DND-41 (cell line): Measurements from ENCODE around the gene RBM47.

Experiments used
- ATAC-seq: fragments of 200-7000 bp; cut with Tn5 transposase; 3 replicates; pipeline ENCODE4 v1.9.1; 2021; ENCODE audit warnings: low read depth; ENCODE audit not compliant: insufficient read depth
- DNase-seq: peaks from one replicate; pipeline ENCODE4 v3.0.0-alpha.2; 2020
- H2AFZ ChIP-seq: 2 replicates; pipeline ENCODE4 v1.6.0; 2012; ENCODE audit warnings: low read depth, low read length
- H3K27ac ChIP-seq: 2 replicates; pipeline ENCODE4 v1.5.1; 2012; ENCODE audit warnings: low read length, inconsistent platforms
- H3K27me3 ChIP-seq: fragments of 200-600 bp; sonication (generic); 2 replicates; pipeline ENCODE4 v1.6.0; 2012; ENCODE audit warnings: low read length, mild to moderate bottlenecking, inconsistent platforms; ENCODE audit not compliant: insufficient read depth, poor library complexity
- H3K36me3 ChIP-seq: 2 replicates; pipeline ENCODE4 v1.5.1; 2012; ENCODE audit warnings: low read length, inconsistent platforms; ENCODE audit not compliant: insufficient read depth
- H3K4me1 ChIP-seq: 2 replicates; pipeline ENCODE4 v1.5.1; 2012; ENCODE audit warnings: mild to moderate bottlenecking, low read length; ENCODE audit not compliant: insufficient read depth
- H3K4me2 ChIP-seq: 2 replicates; pipeline ENCODE4 v1.6.0; 2012; ENCODE audit warnings: mild to moderate bottlenecking, moderate library complexity, low read length, inconsistent platforms; ENCODE audit not compliant: insufficient read depth
- H3K4me3 ChIP-seq, 2 experiments: fragments of 200-600 bp in 1 of 2; shearing (Covaris generic) in 1 of 2; 2 replicates each; pipeline ENCODE4 v1.5.1; 2012 to 2016; ENCODE audit warnings: inconsistent platforms in 2 of 2, low read length in 2 of 2, mild to moderate bottlenecking in 2 of 2, low read depth in 1 of 2, moderate library complexity in 1 of 2
- H3K79me2 ChIP-seq: 2 replicates; pipeline ENCODE4 v1.6.0; 2012; ENCODE audit warnings: low read length, inconsistent platforms; ENCODE audit not compliant: insufficient read depth
- H3K9ac ChIP-seq: 2 replicates; pipeline ENCODE4 v1.6.0; 2012; ENCODE audit warnings: low read depth, mild to moderate bottlenecking, inconsistent platforms, low read length, moderate library complexity
- H3K9me3 ChIP-seq: 2 replicates; pipeline ENCODE4 v1.5.1; 2012; ENCODE audit warnings: low read length, moderate library complexity, mild to moderate bottlenecking, inconsistent platforms; ENCODE audit not compliant: insufficient read depth, severe bottlenecking
- H4K20me1 ChIP-seq: 2 replicates; pipeline ENCODE4 v1.6.0; 2012; ENCODE audit warnings: low read length; ENCODE audit not compliant: insufficient read depth
- EZH2 ChIP-seq: IDR thresholded peaks from 3 replicates; pipeline ENCODE4 v1.6.1; 2012; ENCODE audit warnings: borderline replicate concordance, low read depth, mild to moderate bottlenecking, moderate library complexity, low read length, inconsistent platforms; ENCODE audit not compliant: severe bottlenecking
- TF ChIP-seq, protein P1 (sequence below): IDR thresholded peaks from 2 replicates; pipeline ENCODE4 v1.5.1; 2012; ENCODE audit warnings: borderline replicate concordance, low read length, moderate library complexity, mild to moderate bottlenecking; ENCODE audit not compliant: poor library complexity, severe bottlenecking; ENCODE audit errors: extremely low read depth

Gene RBM47

DNA sequence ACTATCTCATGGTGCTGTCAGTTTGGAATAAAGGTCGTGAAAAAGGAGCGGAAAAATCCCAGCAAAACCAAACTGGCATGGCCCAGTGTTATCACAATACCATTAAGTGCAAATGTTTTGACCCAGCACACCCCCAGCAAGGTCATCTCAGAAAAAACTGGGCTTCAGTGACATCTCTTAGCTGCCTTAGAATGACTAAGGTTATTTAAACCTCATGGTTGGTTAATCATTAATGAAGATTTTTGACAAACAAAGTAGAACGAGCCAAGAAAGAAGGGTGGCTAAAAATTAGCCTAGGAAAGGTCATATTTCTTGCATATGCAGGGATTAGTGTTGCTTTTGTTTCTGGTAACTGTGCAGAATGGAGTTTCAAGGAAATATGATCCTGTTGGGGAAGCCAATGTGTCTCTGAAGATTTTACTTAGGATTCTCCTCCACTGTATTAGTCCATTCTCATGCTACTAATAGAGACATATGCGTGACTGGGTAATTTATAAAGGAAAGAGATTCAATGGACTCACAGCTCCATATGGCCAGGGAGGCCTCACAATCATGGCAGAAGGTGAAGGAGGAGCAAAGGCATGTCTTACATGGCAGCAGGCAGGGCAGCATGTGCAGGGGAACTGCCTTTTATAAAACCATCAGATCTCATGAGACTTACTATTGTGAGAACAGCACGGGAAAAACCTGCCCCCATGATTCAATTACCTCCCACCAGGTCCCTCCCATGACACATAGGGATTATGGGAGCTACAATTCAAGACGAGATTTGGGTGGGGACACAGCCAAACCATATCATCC lies 211.0 kb downstream of the RBM47 start:
- ATAC-seq (no peak), DNase-seq (no peak)
- H3K9me3 ChIP-seq, result no peaks in the 10 kb centered on the region
- H3K9ac ChIP-seq, result no peak overlapping the region
- H3K4me2 ChIP-seq, result no peak overlapping the region
- no peaks in the 10 kb centered on the region for H4K20me1 ChIP-seq
- no peak overlapping the region for H3K4me3 ChIP-seq
- H3K27ac ChIP-seq, result no peak overlapping the region
- no peak overlapping the region for H2AFZ ChIP-seq
- no peaks in the 10 kb centered on the region for H3K79me2 ChIP-seq
- no peaks in the 10 kb centered on the region for H3K27me3 ChIP-seq
- H3K4me1 ChIP-seq, result no peaks in the 10 kb centered on the region
- H3K36me3 ChIP-seq, result no peaks in the 10 kb centered on the region
- no peak for TF ChIP-seq EZH2
- TF ChIP-seq, protein P1, sequence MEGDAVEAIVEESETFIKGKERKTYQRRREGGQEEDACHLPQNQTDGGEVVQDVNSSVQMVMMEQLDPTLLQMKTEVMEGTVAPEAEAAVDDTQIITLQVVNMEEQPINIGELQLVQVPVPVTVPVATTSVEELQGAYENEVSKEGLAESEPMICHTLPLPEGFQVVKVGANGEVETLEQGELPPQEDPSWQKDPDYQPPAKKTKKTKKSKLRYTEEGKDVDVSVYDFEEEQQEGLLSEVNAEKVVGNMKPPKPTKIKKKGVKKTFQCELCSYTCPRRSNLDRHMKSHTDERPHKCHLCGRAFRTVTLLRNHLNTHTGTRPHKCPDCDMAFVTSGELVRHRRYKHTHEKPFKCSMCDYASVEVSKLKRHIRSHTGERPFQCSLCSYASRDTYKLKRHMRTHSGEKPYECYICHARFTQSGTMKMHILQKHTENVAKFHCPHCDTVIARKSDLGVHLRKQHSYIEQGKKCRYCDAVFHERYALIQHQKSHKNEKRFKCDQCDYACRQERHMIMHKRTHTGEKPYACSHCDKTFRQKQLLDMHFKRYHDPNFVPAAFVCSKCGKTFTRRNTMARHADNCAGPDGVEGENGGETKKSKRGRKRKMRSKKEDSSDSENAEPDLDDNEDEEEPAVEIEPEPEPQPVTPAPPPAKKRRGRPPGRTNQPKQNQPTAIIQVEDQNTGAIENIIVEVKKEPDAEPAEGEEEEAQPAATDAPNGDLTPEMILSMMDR, result no peak

DNA sequence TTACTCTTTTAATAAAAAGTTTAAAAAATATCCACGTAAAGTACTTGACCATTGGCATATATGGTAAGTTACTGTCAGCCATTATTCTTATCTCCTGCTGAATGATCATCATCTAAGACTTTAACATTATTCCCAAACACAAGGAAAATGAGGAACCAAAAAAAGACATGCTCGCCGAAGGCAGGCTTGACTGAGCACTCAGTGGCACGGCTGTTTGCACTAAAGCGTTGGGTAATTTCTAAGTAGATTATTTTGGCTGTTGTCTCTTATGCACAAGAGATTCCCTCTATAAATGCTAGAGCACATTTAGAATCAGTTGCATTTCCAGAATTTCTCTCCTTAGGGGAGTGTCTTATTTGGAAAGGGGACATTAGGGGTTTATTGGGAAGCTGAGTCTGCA lies 211.7 kb downstream of the RBM47 start:
- Histone ChIP-seq H3K9ac (no peak overlapping the region), H3K36me3 (no peaks in the 10 kb centered on the region), H3K4me3 (no peak overlapping the region), H2AFZ (no peak overlapping the region), H4K20me1 (no peaks in the 10 kb centered on the region), H3K79me2 (no peaks in the 10 kb centered on the region), H3K4me2 (no peak overlapping the region), H3K9me3 (no peaks in the 10 kb centered on the region), H3K27ac (no peak overlapping the region), H3K4me1 (no peaks in the 10 kb centered on the region), H3K27me3 (no peaks in the 10 kb centered on the region)
- TF ChIP-seq EZH2, result no peak
- ATAC-seq, result no peak
- DNase-seq, result no peak

DNA sequence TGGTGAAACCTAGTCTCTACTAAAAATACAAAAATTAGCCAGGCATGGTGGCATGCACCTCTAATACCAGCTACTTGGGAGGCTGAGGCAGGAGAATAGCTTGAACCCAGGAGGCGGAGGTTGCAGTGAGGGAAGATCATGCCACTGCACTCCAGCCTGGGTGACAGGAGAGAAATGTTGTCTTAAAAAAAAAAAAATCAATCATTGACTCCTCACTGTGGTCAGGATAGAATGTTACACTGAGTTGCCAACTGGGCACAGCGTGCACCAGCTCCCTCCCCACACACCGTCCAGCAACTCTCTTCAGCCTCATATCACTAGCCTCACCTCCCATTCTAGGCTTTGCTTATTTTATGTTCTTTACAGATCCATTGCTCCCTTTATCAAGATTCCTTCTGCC lies 215.0 kb downstream of the RBM47 start:
- Histone ChIP-seq H3K27ac (no peak overlapping the region), H2AFZ (no peak overlapping the region), H3K79me2 (no peaks in the 10 kb centered on the region), H3K9ac (no peak overlapping the region), H3K9me3 (no peaks in the 10 kb centered on the region), H3K4me2 (no peak overlapping the region), H3K27me3 (no peaks in the 10 kb centered on the region), H3K36me3 (no peaks in the 10 kb centered on the region), H4K20me1 (no peaks in the 10 kb centered on the region), H3K4me1 (no peaks in the 10 kb centered on the region), H3K4me3 (no peak overlapping the region)
- DNase-seq (no peak), ATAC-seq (no peak)
- TF ChIP-seq, protein P1, result no peak
- TF ChIP-seq EZH2, result no peak

DNA sequence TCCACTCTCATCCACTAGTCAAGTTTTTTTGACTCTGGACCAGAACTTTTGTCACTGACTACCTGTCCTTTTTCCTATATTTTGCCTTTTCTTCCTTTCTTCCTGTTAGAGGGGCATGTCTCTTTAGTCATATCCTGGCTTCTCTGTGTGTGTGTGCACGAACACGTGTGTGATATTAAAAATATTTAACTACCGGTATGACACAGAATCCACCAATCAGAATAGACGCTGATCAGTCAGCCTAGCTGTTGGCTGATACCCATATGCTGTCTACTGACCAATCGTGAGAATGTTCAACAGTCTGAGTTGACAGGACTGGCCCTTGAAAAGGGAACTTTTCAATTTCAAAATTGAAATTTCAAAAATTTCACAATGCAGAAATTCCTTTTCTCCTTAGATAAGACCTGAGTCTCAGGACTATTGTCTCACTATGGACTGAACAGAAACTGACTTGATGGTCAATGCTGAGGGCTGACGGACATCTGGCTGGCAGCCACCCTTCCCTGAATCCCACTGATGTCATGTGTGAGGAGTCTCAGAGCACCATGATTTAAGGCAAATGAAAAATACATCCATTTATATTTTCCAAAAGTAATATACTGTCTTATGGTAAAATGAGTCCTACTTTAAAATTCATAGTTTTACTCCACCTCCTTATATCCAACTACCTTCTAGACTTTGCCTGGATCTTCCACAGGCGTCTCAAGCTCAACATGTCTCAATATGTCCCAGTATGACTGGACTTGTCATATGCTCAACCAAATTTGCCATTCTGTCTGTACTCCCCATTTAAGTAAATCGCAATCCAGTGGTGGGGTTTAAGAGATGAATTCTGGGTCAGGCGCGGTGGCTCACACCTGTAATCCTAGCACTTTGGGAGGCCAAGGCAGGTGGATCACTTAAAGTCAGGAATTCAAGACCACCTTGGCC lies 216.5 kb downstream of the RBM47 start:
- TF ChIP-seq, protein P1, result no peak
- no peak for TF ChIP-seq EZH2
- no peak for ATAC-seq
- no peaks in the 10 kb centered on the region for H3K4me1 ChIP-seq
- no peak overlapping the region for H2AFZ ChIP-seq
- H4K20me1 ChIP-seq, result no peaks in the 10 kb centered on the region
- H3K36me3 ChIP-seq, result no peaks in the 10 kb centered on the region
- no peak for DNase-seq
- no peak overlapping the region for H3K9ac ChIP-seq
- H3K79me2 ChIP-seq, result no peaks in the 10 kb centered on the region
- no peaks in the 10 kb centered on the region for H3K9me3 ChIP-seq
- H3K27me3 ChIP-seq, result no peaks in the 10 kb centered on the region
- no peak overlapping the region for H3K27ac ChIP-seq
- H3K4me3 ChIP-seq, result no peak overlapping the region
- no peak overlapping the region for H3K4me2 ChIP-seq
